Measurements from ENCODE around the gene HIVEP3.

DNA sequence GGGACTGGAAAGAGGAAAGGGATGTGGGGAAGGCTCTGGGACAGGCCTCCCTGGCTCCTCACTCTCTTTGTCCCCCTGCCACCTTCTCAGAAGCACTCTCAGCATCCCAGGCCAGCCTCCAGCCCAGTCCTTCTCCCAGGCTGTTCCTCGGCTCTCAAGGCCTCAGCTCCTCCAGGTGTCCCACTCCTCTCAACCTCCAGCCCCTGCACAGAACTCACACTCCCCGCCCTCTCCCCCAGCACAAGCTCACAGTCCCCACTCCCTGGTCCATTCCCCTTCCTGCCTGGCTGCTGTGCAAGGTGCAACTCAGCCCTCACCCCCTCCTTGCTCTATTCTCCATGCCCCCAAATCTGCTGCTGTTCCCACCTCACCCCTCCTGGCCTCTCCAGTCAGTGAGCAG is 185.0 kb downstream of the HIVEP3 start:
- TF ChIP-seq, protein P1, sequence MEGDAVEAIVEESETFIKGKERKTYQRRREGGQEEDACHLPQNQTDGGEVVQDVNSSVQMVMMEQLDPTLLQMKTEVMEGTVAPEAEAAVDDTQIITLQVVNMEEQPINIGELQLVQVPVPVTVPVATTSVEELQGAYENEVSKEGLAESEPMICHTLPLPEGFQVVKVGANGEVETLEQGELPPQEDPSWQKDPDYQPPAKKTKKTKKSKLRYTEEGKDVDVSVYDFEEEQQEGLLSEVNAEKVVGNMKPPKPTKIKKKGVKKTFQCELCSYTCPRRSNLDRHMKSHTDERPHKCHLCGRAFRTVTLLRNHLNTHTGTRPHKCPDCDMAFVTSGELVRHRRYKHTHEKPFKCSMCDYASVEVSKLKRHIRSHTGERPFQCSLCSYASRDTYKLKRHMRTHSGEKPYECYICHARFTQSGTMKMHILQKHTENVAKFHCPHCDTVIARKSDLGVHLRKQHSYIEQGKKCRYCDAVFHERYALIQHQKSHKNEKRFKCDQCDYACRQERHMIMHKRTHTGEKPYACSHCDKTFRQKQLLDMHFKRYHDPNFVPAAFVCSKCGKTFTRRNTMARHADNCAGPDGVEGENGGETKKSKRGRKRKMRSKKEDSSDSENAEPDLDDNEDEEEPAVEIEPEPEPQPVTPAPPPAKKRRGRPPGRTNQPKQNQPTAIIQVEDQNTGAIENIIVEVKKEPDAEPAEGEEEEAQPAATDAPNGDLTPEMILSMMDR (IDR thresholded peaks at IDR 0.05) = no peak
- no peak for TF ChIP-seq EP300 (IDR thresholded peaks at IDR 0.05)
- TF ChIP-seq POLR2A (IDR thresholded peaks at IDR 0.05) = no peak

Measured in tibial nerve (tissue), 4 donors.